ENCODE results near the gene PICK1. TPM values are rescaled to one million over a fixed set of nuclear protein-coding genes. Genes with fewer than 3 reads are reported as not detected.

PICK1 gene
- total RNA-seq, 1 experiment from 2014 or later = 45.5 TPM

DNA sequence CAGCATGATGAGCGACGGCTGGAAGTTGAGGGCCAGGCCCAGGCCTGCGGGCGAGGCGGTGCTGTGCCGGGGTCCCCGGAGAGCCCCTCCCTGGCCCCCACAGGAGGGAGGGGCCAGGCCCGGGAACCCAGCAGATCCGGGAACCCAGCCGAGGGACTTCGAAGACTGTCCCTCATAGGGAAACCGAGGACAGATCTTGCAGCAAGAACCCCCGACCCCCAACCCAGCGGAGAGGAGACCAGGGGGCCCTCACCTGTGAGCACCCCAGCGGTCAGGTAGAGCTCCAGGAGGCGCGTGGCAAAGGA is 24.4 kb downstream of the PICK1 start:
- no peaks in the 10 kb centered on the region for H3K27me3 ChIP-seq (ENCODE audit: low read length)
- CTCF ChIA-PET = no interaction called here
- POLR2A ChIA-PET (ENCODE audit: unreplicated experiment) = no interaction called here
- no peaks in the 10 kb centered on the region for H3K79me2 ChIP-seq (ENCODE audit: low read length)
- H3K27ac ChIP-seq (ENCODE audit: low read length) = no peak overlapping the region
- H3K4me2 ChIP-seq (ENCODE audit: low read length) = peak overlapping the region; percentile 59
- ATAC-seq = no peak
- TF ChIP-seq EZH2phosphoT487 (IDR thresholded peaks at IDR 0.05; ENCODE audit: borderline replicate concordance, low read length) = no peak
- TF ChIP-seq, protein P1, sequence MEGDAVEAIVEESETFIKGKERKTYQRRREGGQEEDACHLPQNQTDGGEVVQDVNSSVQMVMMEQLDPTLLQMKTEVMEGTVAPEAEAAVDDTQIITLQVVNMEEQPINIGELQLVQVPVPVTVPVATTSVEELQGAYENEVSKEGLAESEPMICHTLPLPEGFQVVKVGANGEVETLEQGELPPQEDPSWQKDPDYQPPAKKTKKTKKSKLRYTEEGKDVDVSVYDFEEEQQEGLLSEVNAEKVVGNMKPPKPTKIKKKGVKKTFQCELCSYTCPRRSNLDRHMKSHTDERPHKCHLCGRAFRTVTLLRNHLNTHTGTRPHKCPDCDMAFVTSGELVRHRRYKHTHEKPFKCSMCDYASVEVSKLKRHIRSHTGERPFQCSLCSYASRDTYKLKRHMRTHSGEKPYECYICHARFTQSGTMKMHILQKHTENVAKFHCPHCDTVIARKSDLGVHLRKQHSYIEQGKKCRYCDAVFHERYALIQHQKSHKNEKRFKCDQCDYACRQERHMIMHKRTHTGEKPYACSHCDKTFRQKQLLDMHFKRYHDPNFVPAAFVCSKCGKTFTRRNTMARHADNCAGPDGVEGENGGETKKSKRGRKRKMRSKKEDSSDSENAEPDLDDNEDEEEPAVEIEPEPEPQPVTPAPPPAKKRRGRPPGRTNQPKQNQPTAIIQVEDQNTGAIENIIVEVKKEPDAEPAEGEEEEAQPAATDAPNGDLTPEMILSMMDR (conservative IDR thresholded peaks at IDR 0.05; ENCODE audit: low read depth, low read length) = no peak
- no peaks in the 10 kb centered on the region for H3K9me2 ChIP-seq (replicated peaks; ENCODE audit: low read length)
- intact Hi-C loops (cut with micrococcal nuclease) = no loop called here
- no peak for DNase-seq
- no peak overlapping the region for H3K9ac ChIP-seq (ENCODE audit: low read length)
- no peaks in the 10 kb centered on the region for H3K36me3 ChIP-seq (ENCODE audit: low read depth, low read length)
- no peaks in the 10 kb centered on the region for H3F3A ChIP-seq (ENCODE audit: low read length, unreplicated experiment)
- no peaks in the 10 kb centered on the region for H4K20me1 ChIP-seq (ENCODE audit: low read length)
- no peak overlapping the region for H3K4me3 ChIP-seq (ENCODE audit: low read length)
- H3K9me3 ChIP-seq (ENCODE audit: low read length) = no peaks in the 10 kb centered on the region
- no TSS peak for BruUV-seq (replicated peaks)
- no peaks in the 10 kb centered on the region for H3K4me1 ChIP-seq (ENCODE audit: insufficient read depth, low read length)
- H2AFZ ChIP-seq (ENCODE audit: low read length) = no peak overlapping the region

DNA sequence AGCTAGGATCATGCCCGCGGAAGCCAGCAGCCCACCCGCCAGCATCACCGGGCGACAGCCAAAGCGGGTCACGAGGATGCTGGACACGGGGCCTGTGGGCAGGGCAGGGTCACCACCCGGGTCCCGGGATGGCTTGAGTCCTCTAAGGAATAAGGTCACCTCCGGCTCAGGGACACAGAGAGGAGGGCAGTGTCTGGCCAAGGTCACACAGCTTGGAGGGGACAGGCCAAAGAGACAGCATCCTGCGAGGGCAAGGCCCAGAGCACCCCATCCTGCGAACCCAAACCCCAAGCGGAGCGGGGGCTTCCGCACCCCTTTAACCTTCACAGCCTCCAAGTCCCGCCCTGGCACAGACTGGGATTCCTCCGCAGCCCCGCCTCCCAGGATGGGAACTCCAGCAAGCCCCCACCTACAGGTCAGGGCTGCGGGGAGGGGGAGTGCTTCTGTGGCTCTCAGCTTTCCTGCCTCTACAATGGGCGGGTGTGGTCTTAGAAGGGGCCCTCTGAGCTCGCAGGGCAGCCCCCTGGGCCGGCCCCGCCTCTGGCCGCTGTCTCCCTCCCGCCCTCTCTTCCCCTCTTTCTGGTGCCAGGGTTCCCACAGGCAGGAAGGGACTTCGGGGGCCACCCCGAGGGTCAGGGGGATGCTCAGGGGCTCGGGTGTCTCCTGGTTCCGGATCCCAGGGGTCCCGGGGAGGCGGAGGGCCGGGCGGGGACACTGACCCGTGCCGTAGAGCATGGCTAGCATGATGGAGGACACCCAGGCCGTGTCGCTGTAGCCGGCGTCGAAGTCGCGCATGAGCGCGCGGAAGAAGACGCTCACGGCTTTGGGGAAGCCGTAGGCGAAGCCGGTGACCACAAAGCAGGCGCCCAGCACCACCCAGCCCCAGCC is 25.0 kb downstream of the PICK1 start:
- intact Hi-C loops (cut with micrococcal nuclease) = no loop called here
- no peak overlapping the region for H3K27ac ChIP-seq (ENCODE audit: low read length)
- no peaks in the 10 kb centered on the region for H3K9me2 ChIP-seq (replicated peaks; ENCODE audit: low read length)
- no peaks in the 10 kb centered on the region for H3K79me2 ChIP-seq (ENCODE audit: low read length)
- ATAC-seq = no peak
- H3K4me1 ChIP-seq (ENCODE audit: insufficient read depth, low read length) = no peaks in the 10 kb centered on the region
- no peak overlapping the region for H3K9ac ChIP-seq (ENCODE audit: low read length)
- H3K4me2 ChIP-seq (ENCODE audit: low read length) = peak overlapping the region; percentile 59; the same call in 1 of the 2 replicates
- H3K4me3 ChIP-seq (ENCODE audit: low read length) = no peak overlapping the region
- ChIA-PET POLR2A (ENCODE audit: unreplicated experiment) (no interaction called here), CTCF (no interaction called here)
- H2AFZ ChIP-seq (ENCODE audit: low read length) = no peak overlapping the region
- no peaks in the 10 kb centered on the region for H3F3A ChIP-seq (ENCODE audit: low read length, unreplicated experiment)
- no TSS peak for BruUV-seq (replicated peaks)
- H4K20me1 ChIP-seq (ENCODE audit: low read length) = no peaks in the 10 kb centered on the region
- DNase-seq = no peak
- no peaks in the 10 kb centered on the region for H3K36me3 ChIP-seq (ENCODE audit: low read depth, low read length)
- H3K27me3 ChIP-seq (ENCODE audit: low read length) = no peaks in the 10 kb centered on the region
- TF ChIP-seq EZH2phosphoT487 (IDR thresholded peaks at IDR 0.05; ENCODE audit: borderline replicate concordance, low read length) (no peak), EZH2 (IDR thresholded peaks at IDR 0.05; ENCODE audit: low read length, unreplicated experiment) (no peak)
- TF ChIP-seq, protein P1 (conservative IDR thresholded peaks at IDR 0.05; ENCODE audit: low read depth, low read length) = no peak
- no peaks in the 10 kb centered on the region for H3K9me3 ChIP-seq (ENCODE audit: low read length)

DNA sequence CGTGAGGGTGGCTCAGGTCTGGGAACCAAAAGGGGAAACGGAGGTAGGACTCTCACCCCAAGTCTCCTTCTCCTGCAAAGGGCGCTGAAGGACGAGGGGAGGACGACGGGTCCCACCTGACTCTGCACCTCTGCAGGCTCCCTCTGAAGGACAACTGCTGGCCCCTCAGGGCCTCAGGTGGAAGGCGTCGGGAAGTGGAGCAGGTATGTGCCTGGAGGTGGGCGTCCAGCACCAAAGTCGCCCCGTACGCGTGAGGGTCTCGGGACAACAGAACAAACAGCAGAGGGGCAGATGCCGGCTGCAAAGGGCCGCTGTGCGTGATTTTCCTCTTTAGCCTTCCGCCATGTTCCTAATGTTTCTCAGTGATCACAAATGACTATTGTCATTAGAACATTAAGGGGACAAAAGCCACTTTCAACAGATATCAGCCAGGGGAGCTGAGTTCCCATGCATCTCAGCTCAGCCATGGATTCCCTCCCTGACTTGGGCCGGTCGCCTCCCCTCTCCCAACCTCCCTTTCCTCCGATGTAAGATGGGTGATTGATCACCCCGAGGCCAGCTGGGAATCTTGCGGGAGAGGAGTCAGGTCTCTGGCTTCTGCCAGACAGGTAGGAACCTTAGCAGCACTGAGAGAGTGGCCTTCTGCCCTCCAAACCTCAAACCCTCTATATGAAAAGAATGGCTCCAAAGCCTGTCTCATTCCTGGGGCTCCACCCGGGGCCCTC is 25.9 kb downstream of the PICK1 start:
- Histone ChIP-seq H3K27ac (ENCODE audit: low read length) (no peak overlapping the region), H3K9ac (ENCODE audit: low read length) (no peak overlapping the region), H2AFZ (ENCODE audit: low read length) (no peak overlapping the region), H3K79me2 (ENCODE audit: low read length) (no peaks in the 10 kb centered on the region), H4K20me1 (ENCODE audit: low read length) (no peaks in the 10 kb centered on the region), H3K36me3 (ENCODE audit: low read depth, low read length) (no peaks in the 10 kb centered on the region), H3F3A (ENCODE audit: low read length, unreplicated experiment) (no peaks in the 10 kb centered on the region), H3K27me3 (ENCODE audit: low read length) (no peaks in the 10 kb centered on the region), H3K4me1 (ENCODE audit: insufficient read depth, low read length) (no peaks in the 10 kb centered on the region), H3K4me3 (ENCODE audit: low read length) (no peak overlapping the region), H3K4me2 (ENCODE audit: low read length) (no peak overlapping the region), H3K9me2 (replicated peaks; ENCODE audit: low read length) (no peaks in the 10 kb centered on the region), H3K9me3 (ENCODE audit: low read length) (no peaks in the 10 kb centered on the region)
- no TSS peak for BruUV-seq (replicated peaks)
- TF ChIP-seq EZH2phosphoT487 (IDR thresholded peaks at IDR 0.05; ENCODE audit: borderline replicate concordance, low read length) (no peak), EZH2 (IDR thresholded peaks at IDR 0.05; ENCODE audit: low read length, unreplicated experiment) (no peak)
- TF ChIP-seq, protein P1 (conservative IDR thresholded peaks at IDR 0.05; ENCODE audit: low read depth, low read length) = no peak
- ATAC-seq (no peak), DNase-seq (no peak)
- CTCF ChIA-PET = no interaction called here
- POLR2A ChIA-PET (ENCODE audit: unreplicated experiment) = no interaction called here
- intact Hi-C loops (cut with micrococcal nuclease) = no loop called here

All from PC-3 (cell line).